ENCODE measurements around the gene EHBP1.

EHBP1 gene

GRCh38 chr2:62992561-62992960 is 287.0 kb downstream of the EHBP1 start:
- peaks cover 3% of the 10 kb centered on the region for H3K36me3 ChIP-seq (ENCODE audit: control insufficient read depth, insufficient read depth, low read length)
- no peaks in the 10 kb centered on the region for H3K4me1 ChIP-seq (ENCODE audit: control insufficient read depth, insufficient read depth, low read length, poor library complexity, severe bottlenecking)
- no peak overlapping the region for H3K4me3 ChIP-seq (ENCODE audit: insufficient read depth, low read depth, low read length, poor library complexity, severe bottlenecking)
- H3K27me3 ChIP-seq (replicated peaks; ENCODE audit: control insufficient read depth, insufficient read depth, low read length, poor library complexity, severe bottlenecking), result no peaks in the 10 kb centered on the region
- H3K9me3 ChIP-seq (ENCODE audit: control insufficient read depth, low read length), result no peaks in the 10 kb centered on the region
- no peak for DNase-seq
- no peak overlapping the region for H3K27ac ChIP-seq (ENCODE audit: insufficient read depth, low read length, poor library complexity, severe bottlenecking)

DNA sequence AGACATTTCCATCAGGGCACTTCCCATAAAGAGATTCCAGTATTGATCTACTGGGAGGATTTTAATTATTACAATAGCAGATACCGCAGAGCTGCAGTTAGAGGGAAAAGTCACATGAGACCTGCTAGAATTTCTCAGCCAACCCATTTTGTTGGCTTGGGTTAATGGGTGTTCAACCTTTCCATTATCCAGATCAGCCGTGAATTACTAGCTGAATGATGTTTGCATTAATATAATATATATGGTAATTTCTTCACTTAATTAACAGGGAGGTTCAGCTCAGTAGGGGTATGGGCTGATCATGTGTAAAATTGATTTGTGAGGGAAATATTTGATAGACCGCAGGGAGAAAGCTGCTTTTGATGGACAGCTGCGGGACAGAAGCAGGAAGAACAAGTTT is 288.7 kb downstream of the EHBP1 start:
- no peak overlapping the region for H3K4me3 ChIP-seq (ENCODE audit: insufficient read depth, low read depth, low read length, poor library complexity, severe bottlenecking)

DNA sequence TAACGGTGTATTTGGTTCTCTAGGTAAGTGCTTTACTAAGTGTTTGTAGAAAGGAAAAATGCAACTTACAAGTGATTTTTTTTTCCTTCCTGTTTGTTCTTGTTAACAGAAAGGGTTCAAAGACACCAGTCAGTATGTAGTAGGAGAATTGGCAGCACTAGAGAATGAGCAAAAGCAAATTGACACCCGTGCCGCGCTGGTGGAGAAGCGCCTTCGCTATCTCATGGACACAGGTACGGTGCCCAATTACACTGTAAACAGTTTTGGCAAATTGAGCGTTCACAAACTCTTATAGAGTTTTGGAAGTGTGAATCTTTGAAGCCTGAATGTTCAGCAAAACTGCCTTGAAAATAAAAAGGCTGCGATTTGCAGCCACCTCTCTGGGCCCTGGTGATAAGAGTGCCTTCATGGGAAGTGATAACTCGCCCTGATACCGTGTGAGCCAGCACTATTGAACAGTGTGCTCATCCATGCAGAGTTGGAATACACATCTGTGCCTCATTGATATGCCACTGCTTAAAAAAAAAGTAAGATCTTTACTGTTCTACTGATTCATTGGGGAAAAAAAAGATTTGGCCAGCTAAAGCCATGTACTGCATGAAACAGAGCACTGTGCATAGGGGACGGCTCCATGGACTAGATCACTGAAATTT is 291.1 kb downstream of the EHBP1 start:
- no peaks in the 10 kb centered on the region for H3K4me1 ChIP-seq (ENCODE audit: control insufficient read depth, insufficient read depth, low read length, poor library complexity, severe bottlenecking)
- no peak overlapping the region for H3K27ac ChIP-seq (ENCODE audit: insufficient read depth, low read length, poor library complexity, severe bottlenecking)
- no peaks in the 10 kb centered on the region for H3K9me3 ChIP-seq (ENCODE audit: control insufficient read depth, low read length)
- no peak overlapping the region for H3K4me3 ChIP-seq (ENCODE audit: insufficient read depth, low read depth, low read length, poor library complexity, severe bottlenecking)
- H3K27me3 ChIP-seq (replicated peaks; ENCODE audit: control insufficient read depth, insufficient read depth, low read length, poor library complexity, severe bottlenecking), result no peaks in the 10 kb centered on the region
- DNase-seq, result no peak
- peaks cover 3% of the 10 kb centered on the region for H3K36me3 ChIP-seq (ENCODE audit: control insufficient read depth, insufficient read depth, low read length)

More for the DNA sequence above, 288.7 kb downstream of the EHBP1 start:
- Histone ChIP-seq H3K27me3 (replicated peaks; ENCODE audit: control insufficient read depth, insufficient read depth, low read length, poor library complexity, severe bottlenecking) (no peaks in the 10 kb centered on the region), H3K4me1 (ENCODE audit: control insufficient read depth, insufficient read depth, low read length, poor library complexity, severe bottlenecking) (no peaks in the 10 kb centered on the region), H3K27ac (ENCODE audit: insufficient read depth, low read length, poor library complexity, severe bottlenecking) (no peak overlapping the region), H3K9me3 (ENCODE audit: control insufficient read depth, low read length) (no peaks in the 10 kb centered on the region), H3K36me3 (ENCODE audit: control insufficient read depth, insufficient read depth, low read length) (peaks cover 3% of the 10 kb centered on the region)
- no peak for DNase-seq

DNA sequence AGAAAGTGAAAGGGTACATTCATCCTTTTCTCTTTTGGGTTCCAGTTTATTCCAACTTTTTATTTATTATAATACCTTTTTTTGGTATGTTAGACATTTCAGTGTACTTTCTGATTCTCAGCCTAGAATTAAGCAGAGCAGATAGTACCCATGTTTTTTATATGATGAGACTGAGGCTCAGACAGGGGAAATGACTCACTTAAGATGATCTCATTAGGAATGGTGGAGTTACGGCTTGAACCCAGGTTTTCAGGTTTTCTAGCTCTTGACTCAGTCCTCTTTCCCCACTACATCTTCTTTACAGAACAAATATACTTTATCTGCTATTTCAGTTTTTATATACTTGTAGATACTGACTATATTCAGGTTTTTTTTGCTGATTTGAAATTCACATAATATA is 293.4 kb downstream of the EHBP1 start:
- H3K9me3 ChIP-seq (ENCODE audit: control insufficient read depth, low read length), result no peaks in the 10 kb centered on the region
- H3K4me3 ChIP-seq (ENCODE audit: insufficient read depth, low read depth, low read length, poor library complexity, severe bottlenecking), result no peak overlapping the region
- H3K27ac ChIP-seq (ENCODE audit: insufficient read depth, low read length, poor library complexity, severe bottlenecking), result no peak overlapping the region
- H3K36me3 ChIP-seq (ENCODE audit: control insufficient read depth, insufficient read depth, low read length), result peaks cover 3% of the 10 kb centered on the region
- no peaks in the 10 kb centered on the region for H3K4me1 ChIP-seq (ENCODE audit: control insufficient read depth, insufficient read depth, low read length, poor library complexity, severe bottlenecking)
- DNase-seq, result no peak
- no peaks in the 10 kb centered on the region for H3K27me3 ChIP-seq (replicated peaks; ENCODE audit: control insufficient read depth, insufficient read depth, low read length, poor library complexity, severe bottlenecking)

GRCh38 chr2:62999905-63000304 is 294.4 kb downstream of the EHBP1 start:
- Histone ChIP-seq H3K9me3 (ENCODE audit: control insufficient read depth, low read length) (no peaks in the 10 kb centered on the region), H3K27me3 (replicated peaks; ENCODE audit: control insufficient read depth, insufficient read depth, low read length, poor library complexity, severe bottlenecking) (no peaks in the 10 kb centered on the region), H3K36me3 (ENCODE audit: control insufficient read depth, insufficient read depth, low read length) (peaks cover 3% of the 10 kb centered on the region), H3K4me3 (ENCODE audit: insufficient read depth, low read depth, low read length, poor library complexity, severe bottlenecking) (no peak overlapping the region), H3K27ac (ENCODE audit: insufficient read depth, low read length, poor library complexity, severe bottlenecking) (no peak overlapping the region), H3K4me1 (ENCODE audit: control insufficient read depth, insufficient read depth, low read length, poor library complexity, severe bottlenecking) (no peaks in the 10 kb centered on the region)
- no peak for DNase-seq

DNA sequence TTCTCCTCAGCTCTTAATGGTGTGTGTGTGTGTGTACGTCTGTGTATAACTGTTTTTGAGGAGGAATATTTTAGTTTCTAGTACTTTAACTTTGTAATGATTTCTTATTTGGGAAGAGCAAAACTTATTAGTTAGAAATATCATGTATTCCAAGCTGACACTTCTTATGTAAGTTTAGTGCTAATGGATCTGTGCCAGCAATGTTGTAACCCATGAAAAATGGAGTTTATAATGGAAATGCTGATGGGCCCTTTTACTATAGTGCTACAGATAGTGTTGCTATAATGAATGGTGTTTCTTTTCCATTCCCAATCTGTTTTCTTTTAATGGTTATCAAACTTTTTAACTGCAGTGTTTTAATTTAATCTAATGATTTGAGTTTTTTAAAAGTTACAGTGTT is 295.3 kb downstream of the EHBP1 start:
- H3K27me3 ChIP-seq (replicated peaks; ENCODE audit: control insufficient read depth, insufficient read depth, low read length, poor library complexity, severe bottlenecking), result no peaks in the 10 kb centered on the region
- H3K27ac ChIP-seq (ENCODE audit: insufficient read depth, low read length, poor library complexity, severe bottlenecking), result no peak overlapping the region
- no peaks in the 10 kb centered on the region for H3K36me3 ChIP-seq (ENCODE audit: control insufficient read depth, insufficient read depth, low read length)
- H3K4me3 ChIP-seq (ENCODE audit: insufficient read depth, low read depth, low read length, poor library complexity, severe bottlenecking), result no peak overlapping the region
- H3K9me3 ChIP-seq (ENCODE audit: control insufficient read depth, low read length), result no peaks in the 10 kb centered on the region
- no peaks in the 10 kb centered on the region for H3K4me1 ChIP-seq (ENCODE audit: control insufficient read depth, insufficient read depth, low read length, poor library complexity, severe bottlenecking)
- no peak for DNase-seq

GRCh38 chr2:63001576-63001975 is 296.1 kb downstream of the EHBP1 start:
- H3K4me3 ChIP-seq (ENCODE audit: insufficient read depth, low read depth, low read length, poor library complexity, severe bottlenecking), result no peak overlapping the region
- no peaks in the 10 kb centered on the region for H3K36me3 ChIP-seq (ENCODE audit: control insufficient read depth, insufficient read depth, low read length)

DNA sequence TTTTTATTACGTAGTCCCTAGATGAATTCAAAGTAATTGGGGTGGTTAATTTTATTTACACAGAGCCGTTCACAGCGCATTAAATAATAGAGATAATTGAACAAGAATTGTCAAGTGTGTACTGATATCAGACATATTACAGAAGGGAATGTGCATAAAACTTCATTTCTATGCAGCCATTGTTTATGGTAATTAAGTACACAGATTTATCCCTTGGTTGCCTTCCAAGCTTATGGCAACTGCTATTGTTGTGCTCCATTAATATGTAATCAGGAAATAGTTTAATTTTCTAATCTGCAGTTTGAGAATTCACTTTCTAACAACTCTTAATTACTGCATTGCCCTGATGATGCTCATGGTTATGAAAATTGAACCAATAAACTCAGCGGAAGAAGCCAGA is 297.8 kb downstream of the EHBP1 start:
- no peaks in the 10 kb centered on the region for H3K9me3 ChIP-seq (ENCODE audit: control insufficient read depth, low read length)
- H3K4me3 ChIP-seq (ENCODE audit: insufficient read depth, low read depth, low read length, poor library complexity, severe bottlenecking), result no peak overlapping the region
- DNase-seq, result no peak
- H3K4me1 ChIP-seq (ENCODE audit: control insufficient read depth, insufficient read depth, low read length, poor library complexity, severe bottlenecking), result no peaks in the 10 kb centered on the region
- H3K27ac ChIP-seq (ENCODE audit: insufficient read depth, low read length, poor library complexity, severe bottlenecking), result no peak overlapping the region
- no peaks in the 10 kb centered on the region for H3K36me3 ChIP-seq (ENCODE audit: control insufficient read depth, insufficient read depth, low read length)
- no peaks in the 10 kb centered on the region for H3K27me3 ChIP-seq (replicated peaks; ENCODE audit: control insufficient read depth, insufficient read depth, low read length, poor library complexity, severe bottlenecking)

More at GRCh38 chr2:63001576-63001975, 296.1 kb downstream of the EHBP1 start:
- Histone ChIP-seq H3K27ac (ENCODE audit: insufficient read depth, low read length, poor library complexity, severe bottlenecking) (no peak overlapping the region), H3K9me3 (ENCODE audit: control insufficient read depth, low read length) (no peaks in the 10 kb centered on the region), H3K27me3 (replicated peaks; ENCODE audit: control insufficient read depth, insufficient read depth, low read length, poor library complexity, severe bottlenecking) (no peaks in the 10 kb centered on the region), H3K4me1 (ENCODE audit: control insufficient read depth, insufficient read depth, low read length, poor library complexity, severe bottlenecking) (no peaks in the 10 kb centered on the region)
- DNase-seq, result no peak

DNA sequence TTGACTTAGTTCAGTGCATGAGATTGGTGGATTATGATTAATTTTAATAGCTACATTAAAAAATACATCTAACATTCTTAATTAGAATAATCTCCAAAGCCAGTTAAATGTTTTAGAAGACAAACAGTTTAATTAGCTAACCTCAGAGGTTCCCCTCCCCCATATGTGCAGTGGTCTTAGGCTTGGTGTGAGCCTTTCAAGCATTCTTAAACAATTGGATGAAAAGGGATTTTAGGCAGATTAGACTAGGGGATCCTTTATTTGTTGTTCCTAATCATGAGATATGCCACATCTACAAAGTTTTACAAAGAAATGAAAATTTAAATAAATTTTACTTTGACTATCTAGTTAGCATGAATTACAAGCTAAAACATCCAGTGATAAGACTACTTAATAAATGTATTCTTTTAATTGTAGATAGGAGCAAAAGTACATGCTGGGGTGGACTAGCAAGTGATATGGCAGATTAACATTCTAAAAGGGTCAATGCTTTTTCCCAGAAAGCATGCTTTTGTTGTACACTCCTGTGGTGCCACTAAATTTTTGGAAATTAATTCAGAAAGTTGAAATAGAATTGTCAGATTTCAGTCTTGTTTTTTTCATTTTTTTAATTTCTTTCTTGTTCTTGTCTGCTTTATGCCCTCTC is 302.4 kb downstream of the EHBP1 start:
- Histone ChIP-seq H3K4me3 (ENCODE audit: insufficient read depth, low read depth, low read length, poor library complexity, severe bottlenecking) (no peak overlapping the region), H3K27me3 (replicated peaks; ENCODE audit: control insufficient read depth, insufficient read depth, low read length, poor library complexity, severe bottlenecking) (no peaks in the 10 kb centered on the region), H3K9me3 (ENCODE audit: control insufficient read depth, low read length) (no peaks in the 10 kb centered on the region), H3K4me1 (ENCODE audit: control insufficient read depth, insufficient read depth, low read length, poor library complexity, severe bottlenecking) (no peaks in the 10 kb centered on the region), H3K27ac (ENCODE audit: insufficient read depth, low read length, poor library complexity, severe bottlenecking) (no peak overlapping the region), H3K36me3 (ENCODE audit: control insufficient read depth, insufficient read depth, low read length) (no peaks in the 10 kb centered on the region)
- DNase-seq, result no peak

- H3K4me3 ChIP-seq (ENCODE audit: insufficient read depth, low read depth, low read length, poor library complexity, severe bottlenecking), result no peak overlapping the region
- H3K9me3 ChIP-seq (ENCODE audit: control insufficient read depth, low read length), result no peaks in the 10 kb centered on the region
- no peaks in the 10 kb centered on the region for H3K36me3 ChIP-seq (ENCODE audit: control insufficient read depth, insufficient read depth, low read length)
- H3K4me1 ChIP-seq (ENCODE audit: control insufficient read depth, insufficient read depth, low read length, poor library complexity, severe bottlenecking), result no peaks in the 10 kb centered on the region
- no peak overlapping the region for H3K27ac ChIP-seq (ENCODE audit: insufficient read depth, low read length, poor library complexity, severe bottlenecking)
- H3K27me3 ChIP-seq (replicated peaks; ENCODE audit: control insufficient read depth, insufficient read depth, low read length, poor library complexity, severe bottlenecking), result no peaks in the 10 kb centered on the region
- DNase-seq, result no peak
Observed at GRCh38 chr2:63008838-63009237, 303.3 kb downstream of the EHBP1 start.

All from effector memory CD4-positive, alpha-beta T cell (primary cell).